Brain microvascular endothelial cell (primary cell): ENCODE data around the gene TNFSF11.

ENCODE experiments used
- DNase-seq: peaks from one replicate; pipeline ENCODE4 v3.0.0-alpha.2; 2020
- H3K27ac ChIP-seq: fragments of 250-450 bp; sonication (Bioruptor Pico); 2 replicates; pipeline ENCODE4 v1.5.1; 2020; ENCODE audit warnings: mild to moderate bottlenecking, moderate library complexity
- H3K27me3 ChIP-seq: fragments of 250-450 bp; sonication (Bioruptor Pico); replicated peaks from 2 replicates; pipeline ENCODE4 v1.5.1; 2020; ENCODE audit warnings: mild to moderate bottlenecking
- H3K36me3 ChIP-seq: fragments of 250-450 bp; sonication (Bioruptor Pico); replicated peaks from 2 replicates; pipeline ENCODE4 v1.5.1; 2020; ENCODE audit warnings: mild to moderate bottlenecking
- H3K4me3 ChIP-seq: 2 replicates; pipeline ENCODE4 v1.5.1; 2011; ENCODE audit warnings: low read depth, mild to moderate bottlenecking, control low read depth, low read length, moderate library complexity
- in situ Hi-C: cut with HindIII; loops from 2 replicates; pipeline ENCODE4 v1.10.0; 2017; ENCODE audit warnings: low sequenced_read_pairs, low pct_ligation_motif_present
- TF ChIP-seq, protein P1 (sequence below): IDR thresholded peaks from 2 replicates; pipeline ENCODE4 v1.5.1; 2011; ENCODE audit warnings: low read depth, mild to moderate bottlenecking, moderate library complexity, low read length, control low read depth, inconsistent platforms; ENCODE audit errors: missing control alignments

Gene TNFSF11

DNA sequence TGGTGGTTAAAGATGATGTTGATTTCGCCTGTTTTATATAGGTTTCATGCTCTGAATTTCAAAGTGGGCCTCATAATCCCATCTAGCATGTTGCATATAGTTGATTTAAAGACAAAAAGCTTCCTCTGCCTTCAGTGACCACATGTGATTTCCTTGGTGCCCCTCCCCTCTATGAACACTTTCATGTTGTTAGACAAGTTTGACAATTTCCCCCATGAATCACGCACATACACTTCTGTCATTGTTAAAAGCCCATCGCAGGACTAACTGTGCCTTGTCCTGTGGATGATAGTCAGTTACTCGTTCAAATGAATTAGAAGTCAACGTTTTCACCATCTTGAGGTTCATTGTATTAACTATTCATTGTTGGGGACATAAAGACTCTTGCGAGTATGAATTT, 6.7 kb downstream of the TNFSF11 start:
- H3K27me3 ChIP-seq, result no peaks in the 10 kb centered on the region
- no peaks in the 10 kb centered on the region for H3K36me3 ChIP-seq
- no peak overlapping the region for H3K4me3 ChIP-seq
- no peak for DNase-seq
- H3K27ac ChIP-seq, result no peak overlapping the region
- in situ Hi-C loops, result no loop called here
- TF ChIP-seq, protein P1, sequence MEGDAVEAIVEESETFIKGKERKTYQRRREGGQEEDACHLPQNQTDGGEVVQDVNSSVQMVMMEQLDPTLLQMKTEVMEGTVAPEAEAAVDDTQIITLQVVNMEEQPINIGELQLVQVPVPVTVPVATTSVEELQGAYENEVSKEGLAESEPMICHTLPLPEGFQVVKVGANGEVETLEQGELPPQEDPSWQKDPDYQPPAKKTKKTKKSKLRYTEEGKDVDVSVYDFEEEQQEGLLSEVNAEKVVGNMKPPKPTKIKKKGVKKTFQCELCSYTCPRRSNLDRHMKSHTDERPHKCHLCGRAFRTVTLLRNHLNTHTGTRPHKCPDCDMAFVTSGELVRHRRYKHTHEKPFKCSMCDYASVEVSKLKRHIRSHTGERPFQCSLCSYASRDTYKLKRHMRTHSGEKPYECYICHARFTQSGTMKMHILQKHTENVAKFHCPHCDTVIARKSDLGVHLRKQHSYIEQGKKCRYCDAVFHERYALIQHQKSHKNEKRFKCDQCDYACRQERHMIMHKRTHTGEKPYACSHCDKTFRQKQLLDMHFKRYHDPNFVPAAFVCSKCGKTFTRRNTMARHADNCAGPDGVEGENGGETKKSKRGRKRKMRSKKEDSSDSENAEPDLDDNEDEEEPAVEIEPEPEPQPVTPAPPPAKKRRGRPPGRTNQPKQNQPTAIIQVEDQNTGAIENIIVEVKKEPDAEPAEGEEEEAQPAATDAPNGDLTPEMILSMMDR, result no peak

DNA sequence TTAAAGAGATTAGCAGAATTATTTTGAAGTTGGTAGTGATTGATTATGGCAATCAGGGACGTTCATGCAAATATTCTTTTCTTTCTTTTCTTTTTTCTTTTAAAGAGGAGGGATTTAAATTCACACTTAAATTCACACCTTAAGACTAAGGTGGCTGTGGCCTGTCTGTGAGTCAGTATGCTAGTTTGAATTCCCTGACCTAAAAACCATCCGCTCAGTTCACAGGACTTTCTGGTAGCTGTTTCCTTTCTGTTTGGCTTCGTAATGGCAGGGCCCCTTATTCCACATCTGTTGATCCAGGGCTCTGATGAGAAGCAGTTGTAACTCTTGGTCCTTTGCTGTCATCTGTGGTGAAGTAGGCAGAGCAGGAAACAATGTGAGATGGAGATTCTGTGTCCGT, 7.5 kb downstream of the TNFSF11 start:
- DNase-seq, result no peak
- TF ChIP-seq, protein P1, result no peak
- H3K36me3 ChIP-seq, result no peaks in the 10 kb centered on the region
- in situ Hi-C loops, result no loop called here
- no peak overlapping the region for H3K4me3 ChIP-seq
- no peak overlapping the region for H3K27ac ChIP-seq
- no peaks in the 10 kb centered on the region for H3K27me3 ChIP-seq

DNA sequence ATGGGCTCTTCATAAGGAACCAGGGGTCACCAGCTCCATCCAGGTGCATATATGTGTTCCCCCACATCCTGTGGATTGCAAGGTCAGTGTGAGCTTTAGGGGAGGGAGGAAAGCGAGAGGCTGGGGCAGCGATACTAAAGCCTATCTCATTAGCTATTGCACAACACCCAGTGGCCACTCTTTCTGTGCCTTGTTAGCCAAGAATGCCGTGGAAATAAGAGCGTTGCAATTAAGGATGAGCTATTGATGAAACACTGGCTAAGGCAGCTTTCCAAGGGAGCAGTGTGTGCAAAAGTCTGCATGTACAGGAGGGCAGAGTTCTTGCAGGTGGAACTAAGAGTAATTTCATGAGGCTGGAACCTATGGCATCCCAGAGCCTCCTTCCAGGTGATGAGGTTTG, 17.6 kb downstream of the TNFSF11 start:
- in situ Hi-C loops, result no loop called here
- H3K27me3 ChIP-seq, result no peaks in the 10 kb centered on the region
- no peak overlapping the region for H3K27ac ChIP-seq
- no peak for DNase-seq
- H3K4me3 ChIP-seq, result no peak overlapping the region
- no peaks in the 10 kb centered on the region for H3K36me3 ChIP-seq
- TF ChIP-seq, protein P1, result no peak

DNA sequence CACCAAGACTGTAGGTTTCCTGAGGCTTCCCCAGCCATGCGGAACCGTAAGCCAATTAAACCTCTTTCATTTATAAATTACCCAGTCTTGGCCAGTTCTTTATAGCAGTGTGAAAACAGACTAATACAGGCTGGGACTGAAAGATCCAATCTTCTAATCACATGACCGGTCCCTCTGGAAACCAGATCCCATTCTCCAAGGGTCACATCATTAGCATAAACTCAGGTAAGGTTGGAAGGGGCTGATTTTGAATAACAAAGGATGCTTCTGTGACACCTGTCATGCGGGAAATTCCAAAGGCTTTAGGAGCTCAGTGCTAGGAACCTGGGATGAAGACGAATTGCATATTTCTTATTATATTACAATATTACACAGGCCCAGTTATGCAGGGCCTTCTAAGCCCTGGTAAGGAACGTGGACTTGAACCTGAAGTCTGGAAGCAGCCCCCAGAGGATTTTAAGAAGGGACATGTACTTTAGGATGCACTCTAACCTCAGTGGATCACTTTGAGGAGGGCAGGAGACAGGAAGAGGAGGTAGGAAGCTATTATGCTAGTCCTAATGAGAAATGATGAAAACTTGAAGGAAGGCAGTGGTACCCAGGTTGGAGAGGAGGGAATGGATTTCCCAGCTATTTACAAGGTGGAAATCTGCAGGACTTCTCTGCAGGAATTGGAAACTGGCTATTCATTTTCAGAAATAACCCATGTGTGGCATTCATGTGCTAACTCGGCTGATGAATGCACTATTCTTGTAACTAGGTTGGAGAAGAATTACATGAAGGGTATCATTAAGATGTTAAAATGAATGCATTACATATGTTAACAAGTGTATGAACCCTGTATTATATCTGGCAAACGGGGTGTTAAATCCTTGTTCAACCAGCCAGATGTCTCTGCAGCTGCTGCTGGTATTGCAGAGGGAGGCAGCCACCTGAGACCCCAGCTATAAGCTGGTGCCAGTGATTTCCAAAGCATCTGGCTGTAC, 19.3 kb downstream of the TNFSF11 start:
- Histone ChIP-seq H3K27ac (no peak overlapping the region), H3K4me3 (no peak overlapping the region), H3K36me3 (no peaks in the 10 kb centered on the region), H3K27me3 (no peaks in the 10 kb centered on the region)
- no peak for DNase-seq
- in situ Hi-C loops, result no loop called here
- TF ChIP-seq, protein P1, result no peak

DNA sequence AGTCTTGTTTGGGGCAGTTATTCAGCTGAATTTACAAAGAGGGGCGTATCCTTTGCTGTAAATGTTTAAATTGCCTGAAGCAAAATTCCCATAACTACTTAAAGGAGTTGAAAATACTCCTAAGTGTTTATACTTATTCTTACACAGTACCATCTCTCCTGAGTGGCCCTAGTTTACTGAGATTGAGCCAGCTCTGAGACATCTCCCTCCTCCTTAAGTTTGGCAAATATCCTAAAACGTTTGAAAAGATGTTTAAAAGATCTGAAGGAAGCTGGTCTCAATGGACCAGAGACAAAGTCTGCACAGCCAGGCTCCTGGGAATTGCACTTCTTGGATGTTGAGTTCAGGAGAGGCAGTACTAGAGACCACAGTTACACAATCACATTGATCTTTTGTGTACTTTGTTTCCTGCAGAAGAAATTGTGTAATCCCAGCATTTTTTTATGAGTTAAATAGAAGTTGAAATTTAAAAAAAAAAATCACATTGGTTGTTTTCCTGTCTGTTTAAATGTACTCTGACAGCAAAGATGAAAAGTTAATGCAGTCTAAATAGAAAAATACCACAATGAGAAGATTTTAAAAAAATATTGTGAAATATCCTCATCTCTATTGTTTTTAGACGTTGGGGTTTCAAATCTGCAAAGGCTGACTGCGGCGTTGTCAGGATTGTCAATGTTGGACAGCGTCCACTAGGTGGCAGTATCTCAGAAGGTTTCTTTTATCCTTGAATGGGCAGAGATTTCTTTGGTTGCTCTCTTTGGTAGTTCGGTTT, 20.7 kb downstream of the TNFSF11 start:
- Histone ChIP-seq H3K27ac (peak overlapping the region; percentile 69), H3K36me3 (no peaks in the 10 kb centered on the region), H3K4me3 (no peak overlapping the region), H3K27me3 (no peaks in the 10 kb centered on the region)
- in situ Hi-C loops, result no loop called here
- DNase-seq, result peak; percentile 80
- TF ChIP-seq, protein P1, result peak; percentile 82
